Measurements from ENCODE around the gene ACBD6. TPM values are rescaled to one million over a fixed set of nuclear protein-coding genes. Genes with fewer than 3 reads are reported as not detected.

The ACBD6 gene
- total and polyA plus RNA-seq, 11 donors: 18.6 to 35.8 (median 21.8) TPM

DNA sequence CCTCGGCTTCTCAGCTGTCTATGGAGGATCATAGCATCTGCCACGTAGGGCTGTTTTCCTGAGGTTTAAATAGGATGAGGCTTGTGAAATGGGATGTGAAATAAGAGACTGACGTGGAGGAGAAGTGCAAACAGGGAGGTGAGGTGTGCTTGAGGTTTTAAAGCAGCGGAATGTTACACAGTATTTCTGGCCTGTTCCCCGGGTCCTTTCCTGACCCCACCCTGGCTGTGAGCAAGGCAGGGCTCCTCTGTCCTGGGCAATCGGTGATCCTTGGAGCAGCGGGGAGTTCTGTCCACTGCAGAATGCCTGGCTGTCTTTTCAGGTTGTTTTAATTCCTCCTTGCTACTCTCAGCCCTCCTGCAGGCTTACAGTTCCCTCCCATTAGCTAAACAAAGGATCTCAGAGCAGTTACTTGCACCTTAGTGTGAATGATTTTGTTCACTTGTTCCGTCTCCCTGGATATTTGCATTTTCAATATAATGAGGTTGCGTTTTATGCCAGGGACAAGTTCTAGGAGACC, 233.8 kb downstream of the ACBD6 start:
- intact Hi-C loops (cut with DNase I): no loop called here
- H3K27ac ChIP-seq: no peak overlapping the region
- DNase-seq: no peak
- peaks cover 0 to 3% (median 0%) of the 10 kb centered on the region in 9 donors for H3K36me3 ChIP-seq
- H3K4me1 ChIP-seq: peaks cover 0 to 6% (median 0%) of the 10 kb centered on the region in 12 donors
- no peaks in the 10 kb centered on the region for H3K9me3 ChIP-seq
- TF ChIP-seq, protein P1, sequence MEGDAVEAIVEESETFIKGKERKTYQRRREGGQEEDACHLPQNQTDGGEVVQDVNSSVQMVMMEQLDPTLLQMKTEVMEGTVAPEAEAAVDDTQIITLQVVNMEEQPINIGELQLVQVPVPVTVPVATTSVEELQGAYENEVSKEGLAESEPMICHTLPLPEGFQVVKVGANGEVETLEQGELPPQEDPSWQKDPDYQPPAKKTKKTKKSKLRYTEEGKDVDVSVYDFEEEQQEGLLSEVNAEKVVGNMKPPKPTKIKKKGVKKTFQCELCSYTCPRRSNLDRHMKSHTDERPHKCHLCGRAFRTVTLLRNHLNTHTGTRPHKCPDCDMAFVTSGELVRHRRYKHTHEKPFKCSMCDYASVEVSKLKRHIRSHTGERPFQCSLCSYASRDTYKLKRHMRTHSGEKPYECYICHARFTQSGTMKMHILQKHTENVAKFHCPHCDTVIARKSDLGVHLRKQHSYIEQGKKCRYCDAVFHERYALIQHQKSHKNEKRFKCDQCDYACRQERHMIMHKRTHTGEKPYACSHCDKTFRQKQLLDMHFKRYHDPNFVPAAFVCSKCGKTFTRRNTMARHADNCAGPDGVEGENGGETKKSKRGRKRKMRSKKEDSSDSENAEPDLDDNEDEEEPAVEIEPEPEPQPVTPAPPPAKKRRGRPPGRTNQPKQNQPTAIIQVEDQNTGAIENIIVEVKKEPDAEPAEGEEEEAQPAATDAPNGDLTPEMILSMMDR (IDR thresholded peaks at IDR 0.05): no peak
- no peak for TF ChIP-seq POLR2A (IDR thresholded peaks at IDR 0.05)
- no peak overlapping the region for H3K4me3 ChIP-seq
- ATAC-seq: no peak
- H3K27me3 ChIP-seq: peaks cover 0 to 8% (median 0%) of the 10 kb centered on the region in 9 donors
- 78 to 83% (median 80%) methylated on average over 9 of the region's 9 CpGs for WGBS, 4 donors

- TF ChIP-seq, protein P1 (IDR thresholded peaks at IDR 0.05): no peak
- TF ChIP-seq POLR2A (IDR thresholded peaks at IDR 0.05): no peak
- WGBS, 4 donors: 66 to 80% (median 74%) methylated on average over 5 of the region's 5 CpGs
- Histone ChIP-seq H3K4me3 (no peak overlapping the region), H3K27me3 (peaks cover 0 to 15% (median 2%) of the 10 kb centered on the region in 9 donors), H3K9me3 (no peaks in the 10 kb centered on the region), H3K36me3 (no peaks in the 10 kb centered on the region), H3K4me1 (peaks cover 0 to 7% (median 0%) of the 10 kb centered on the region in 12 donors), H3K27ac (no peak overlapping the region)
- intact Hi-C loops (cut with DNase I): no loop called here
- DNase-seq (peak in 1 of 5 donors; percentile 16), ATAC-seq (no peak)
Measured at GRCh38 chr1:180267761-180268555, 234.4 kb downstream of the ACBD6 start.

GRCh38 chr1:180267211-180267561, 235.2 kb downstream of the ACBD6 start:
- 71 to 97% (median 95%) methylated on average over 5 to 12 of the region's 12 CpGs for WGBS, 4 donors
- no peak for TF ChIP-seq POLR2A (IDR thresholded peaks at IDR 0.05)
- TF ChIP-seq, protein P1 (IDR thresholded peaks at IDR 0.05): no peak
- intact Hi-C loops (cut with DNase I): no loop called here

More at GRCh38 chr1:180267211-180267561, 235.2 kb downstream of the ACBD6 start:
- H3K27me3 ChIP-seq: peaks cover 0 to 18% (median 5%) of the 10 kb centered on the region in 9 donors
- no peak overlapping the region for H3K4me3 ChIP-seq
- ATAC-seq: no peak
- peak in 1 of 5 donors; percentile 13 for DNase-seq
- H3K4me1 ChIP-seq: peaks cover 0 to 12% (median 0%) of the 10 kb centered on the region in 12 donors
- no peak overlapping the region for H3K27ac ChIP-seq
- H3K36me3 ChIP-seq: no peaks in the 10 kb centered on the region
- H3K9me3 ChIP-seq: no peaks in the 10 kb centered on the region
